Left forelimb (tissue), 1 donor: Measurements from ENCODE around the gene FAM149B1.
"Not testable (repeated sequence)": the region's sequence is repeated elsewhere in the genome, so short reads cannot be mapped to it uniquely, and the experiment has no call there.

ENCODE experiments used
- DNase-seq: peaks from one replicate; pipeline ENCODE4 v3.0.0-alpha.2; 2018; ENCODE audit warnings: low spot score

Gene FAM149B1

GRCh38 chr10:73167783-73168464, at the start of gene FAM149B1, which contains the start of gene ECD:
FAM149B1 (plus strand) TSS chr10:73168119; CDS start chr10:73168340, 221 bp downstream.
ECD (minus strand) TSS chr10:73168008; CDS start chr10:73163937, 4,071 bp downstream.
- peak; percentile 97 for DNase-seq

DNA sequence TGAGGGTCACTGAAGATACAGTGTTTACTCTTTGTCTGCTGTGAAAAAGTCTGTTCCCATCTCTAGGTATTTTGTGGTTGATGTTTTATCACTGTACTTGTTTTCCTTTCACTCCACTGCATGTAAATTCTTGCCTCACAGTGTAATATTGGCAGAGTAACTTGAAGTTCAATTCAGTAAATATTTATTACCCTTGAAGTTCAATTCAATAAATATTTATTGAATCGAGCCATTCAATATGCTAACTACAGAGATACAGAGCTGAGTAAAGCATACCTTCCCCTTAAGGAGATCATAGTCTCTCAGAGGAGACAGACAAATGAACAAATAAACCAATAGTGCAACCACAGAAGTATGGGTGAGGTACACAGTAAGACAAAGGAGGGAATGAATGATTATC, 48.5 kb upstream of the FAM149B1 start:
- DNase-seq = no peak

DNA sequence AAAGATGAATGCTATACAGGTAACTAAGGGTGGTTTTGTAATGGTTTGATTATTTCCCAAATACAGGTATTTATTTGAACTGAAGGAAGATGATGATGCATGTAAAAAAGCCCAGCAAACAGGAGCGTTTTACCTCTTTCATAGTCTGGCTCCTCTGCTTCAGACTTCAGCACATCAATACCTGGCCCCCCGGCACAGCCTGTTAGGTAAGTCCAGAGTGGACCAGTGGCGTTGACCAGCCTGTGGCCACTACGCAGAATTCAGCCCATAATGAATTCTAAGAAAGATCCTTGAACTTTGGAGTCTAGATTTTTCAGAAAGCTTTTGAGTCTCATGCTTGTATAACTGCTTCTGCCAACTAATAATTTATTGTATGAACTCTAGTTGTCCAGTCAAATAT, 48.0 kb upstream of the FAM149B1 start:
- DNase-seq = no peak

DNA sequence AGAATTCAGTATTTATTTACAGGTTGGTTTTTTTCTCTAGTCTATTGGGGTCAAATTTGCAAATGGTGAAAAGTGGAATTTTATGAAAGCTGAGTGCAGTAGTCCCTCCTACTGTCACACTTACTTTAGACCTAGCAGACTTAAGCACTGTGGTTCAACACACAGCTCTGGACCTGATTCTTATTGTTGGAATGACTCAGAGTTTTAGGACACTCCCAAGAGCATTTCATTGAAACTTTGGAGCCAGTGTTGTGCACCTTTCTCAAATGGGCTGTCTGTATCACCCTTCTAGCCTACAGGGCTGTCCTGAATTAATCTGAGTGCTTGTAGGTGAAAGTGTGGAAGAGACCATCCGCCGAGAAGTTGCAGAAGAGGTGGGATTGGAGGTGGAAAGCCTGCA, 41.6 kb upstream of the FAM149B1 start:
- DNase-seq = no peak

GRCh38 chr10:73131301-73131700, 36.6 kb upstream of the FAM149B1 start:
- DNase-seq = no peak

GRCh38 chr10:73131913-73132686, 35.8 kb upstream of the FAM149B1 start:
- DNase-seq = no peak

DNA sequence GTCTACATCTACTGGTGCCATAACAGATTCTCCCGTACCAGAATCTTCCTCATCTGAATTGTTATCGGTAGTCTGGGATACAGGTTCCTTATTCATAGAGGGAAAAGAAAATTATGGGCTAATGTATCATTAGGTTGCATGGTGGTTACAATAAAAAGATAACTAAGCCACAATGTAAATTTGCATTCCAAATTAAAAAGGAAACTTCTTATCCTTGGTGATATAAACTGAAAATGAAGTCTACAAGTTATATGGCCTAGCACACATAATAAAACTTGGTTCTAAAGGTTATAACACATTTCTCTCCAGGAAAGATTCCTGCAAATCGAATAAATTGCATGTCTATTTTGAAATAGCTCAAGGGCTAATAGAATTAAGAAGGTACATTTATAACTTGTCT, 33.2 kb upstream of the FAM149B1 start:
- no peak for DNase-seq

- no peak for DNase-seq
Observed at GRCh38 chr10:73136627-73137026, 31.3 kb upstream of the FAM149B1 start.

DNA sequence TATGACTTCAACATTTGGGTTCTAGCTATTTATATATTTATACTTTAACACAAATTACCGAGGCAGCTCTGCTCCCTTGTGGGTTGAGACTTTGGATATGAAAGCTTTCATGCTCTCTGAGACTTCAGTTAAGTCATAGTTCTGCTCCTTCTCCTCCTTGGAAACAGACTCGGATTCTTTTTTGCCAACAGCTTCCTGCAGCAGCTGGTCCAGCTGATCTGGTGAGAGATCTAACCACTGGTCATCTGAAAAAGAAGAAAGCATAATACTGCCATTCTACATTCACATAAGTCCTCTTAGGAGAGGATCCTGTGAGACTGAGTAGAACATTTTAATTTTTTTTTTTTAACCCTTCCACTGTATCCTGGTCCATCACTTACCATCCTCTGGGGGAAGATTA, 28.7 kb upstream of the FAM149B1 start:
- DNase-seq = no peak

DNA sequence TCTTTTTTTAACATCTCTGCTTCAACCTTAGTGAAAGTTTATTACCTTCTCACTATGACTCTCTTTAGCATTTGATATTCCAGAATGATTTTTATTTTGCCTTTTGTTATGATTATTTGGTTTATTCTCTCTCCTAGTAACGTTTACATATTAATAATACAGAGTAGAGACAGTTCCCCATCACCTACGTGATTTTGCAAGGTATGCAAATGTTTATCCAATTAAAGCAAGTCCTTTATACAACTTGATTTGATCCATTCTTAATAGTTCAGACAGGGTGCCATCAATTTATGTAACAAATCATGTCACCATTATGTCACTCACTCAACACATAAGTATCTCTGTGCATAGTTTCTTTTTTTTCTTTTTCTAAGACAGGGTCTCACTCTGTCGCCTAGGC, 26.3 kb upstream of the FAM149B1 start:
- no peak for DNase-seq

GRCh38 chr10:73150633-73151413, 17.1 kb upstream of the FAM149B1 start:
- not testable (repeated sequence) for DNase-seq

DNA sequence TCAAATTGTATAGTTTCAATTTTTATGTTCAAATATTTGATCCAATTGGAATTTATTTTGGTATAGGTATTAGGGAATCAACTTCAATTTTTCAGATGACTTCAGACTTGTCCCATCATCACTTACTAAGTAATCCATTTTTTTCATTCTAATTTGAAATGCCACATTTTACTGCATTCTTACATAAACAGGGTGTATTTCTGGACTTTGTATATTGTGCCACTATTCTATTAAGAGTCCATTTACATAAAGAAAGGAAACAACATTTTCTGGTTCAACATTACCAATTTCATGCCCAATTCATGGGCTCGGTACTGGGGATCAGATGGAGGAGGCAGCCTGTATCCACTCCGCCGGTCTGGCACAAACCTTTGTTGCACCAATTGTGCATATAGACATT, 15.9 kb upstream of the FAM149B1 start:
- no peak for DNase-seq

- no peak for DNase-seq
Observed at GRCh38 chr10:73156054-73156453, 11.9 kb upstream of the FAM149B1 start.

DNA sequence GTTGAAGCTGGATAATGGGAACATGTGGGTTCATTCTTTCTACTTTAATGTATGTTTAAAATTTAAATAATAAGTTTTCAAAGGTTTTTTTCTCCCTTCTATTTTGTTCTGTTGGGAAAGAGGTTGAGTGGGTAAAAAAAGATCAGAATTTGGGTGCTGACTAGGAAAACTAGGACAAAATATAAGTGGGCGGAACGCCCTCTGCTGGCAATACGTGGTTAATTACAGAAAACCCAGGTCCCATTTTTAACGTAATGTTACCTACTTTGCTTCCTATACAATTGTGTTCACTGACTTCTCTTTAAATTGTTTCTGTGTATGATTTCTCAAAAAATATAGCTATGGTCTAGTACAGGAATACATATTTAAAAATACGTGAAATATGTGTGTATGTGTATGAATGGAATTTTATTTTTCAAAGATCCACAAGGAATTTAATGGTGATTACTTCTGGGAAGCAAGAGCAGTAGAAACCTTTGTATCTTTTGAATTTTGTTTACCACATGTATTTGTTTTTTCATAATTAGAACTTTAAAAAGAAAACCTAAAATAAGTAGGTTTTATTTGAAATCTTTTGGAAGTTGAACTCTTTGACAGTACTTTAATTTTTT, 8.8 kb upstream of the FAM149B1 start:
- no peak for DNase-seq

GRCh38 chr10:73161079-73161478, 6.8 kb upstream of the FAM149B1 start:
- no peak for DNase-seq

- DNase-seq = no peak
Observed at GRCh38 chr10:73161662-73162061, 6.3 kb upstream of the FAM149B1 start.

GRCh38 chr10:73163096-73163495, 4.8 kb upstream of the FAM149B1 start:
- no peak for DNase-seq

GRCh38 chr10:73166972-73167371, 947 bp upstream of the FAM149B1 start:
- no peak for DNase-seq

DNA sequence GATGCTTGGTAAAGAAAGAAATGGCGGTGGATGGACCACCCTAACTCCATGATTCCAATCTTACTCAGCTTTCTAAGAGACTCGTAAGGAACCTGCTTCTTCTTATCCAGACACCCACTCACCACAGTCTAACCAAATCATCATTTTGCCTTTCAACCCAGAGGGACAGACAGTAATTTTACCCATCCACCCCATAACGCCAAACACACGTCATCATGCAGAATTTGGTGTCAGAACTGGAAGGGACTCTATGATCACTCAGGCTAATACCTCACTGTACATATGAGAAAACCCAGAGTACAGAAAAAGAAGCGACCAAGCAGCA, 499 bp upstream of the FAM149B1 start:
- DNase-seq = no peak

DNA sequence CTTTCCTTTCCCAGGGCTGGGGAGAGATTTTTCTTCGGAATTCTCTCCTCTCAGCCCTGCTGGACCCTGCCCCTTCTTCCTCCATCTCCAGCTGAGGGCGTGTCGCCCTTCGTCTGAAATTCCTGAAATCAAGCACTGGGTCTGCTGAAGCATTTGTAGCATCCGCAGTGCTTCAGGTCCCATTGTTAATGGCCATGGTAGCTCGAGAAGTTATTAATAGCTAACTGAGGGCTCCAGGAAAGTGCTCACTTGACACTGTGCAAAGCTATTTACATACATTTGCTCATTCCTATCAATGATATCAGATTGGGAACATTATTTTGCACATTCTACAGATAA, 515 bp downstream of the FAM149B1 start:
- no peak for DNase-seq

DNA sequence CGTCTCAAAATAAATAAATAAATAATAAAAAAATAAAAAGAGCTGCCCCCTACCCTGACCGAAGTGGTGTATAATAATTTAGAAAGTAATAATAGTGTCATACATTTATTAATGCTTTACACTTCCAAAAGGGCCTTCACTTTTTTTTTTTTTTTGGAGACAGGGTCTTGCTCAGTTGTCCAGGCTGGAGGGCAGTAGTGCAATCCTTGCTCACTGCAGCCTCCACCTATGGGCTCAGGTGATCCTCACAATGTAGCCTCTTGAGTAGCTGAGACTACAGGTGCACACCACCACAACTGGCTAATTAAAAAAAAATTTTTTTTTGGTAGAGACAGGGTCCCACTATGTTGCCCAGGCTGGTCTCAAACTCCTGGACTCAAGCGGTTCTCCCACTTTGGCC, 1.4 kb downstream of the FAM149B1 start:
- no peak for DNase-seq

DNA sequence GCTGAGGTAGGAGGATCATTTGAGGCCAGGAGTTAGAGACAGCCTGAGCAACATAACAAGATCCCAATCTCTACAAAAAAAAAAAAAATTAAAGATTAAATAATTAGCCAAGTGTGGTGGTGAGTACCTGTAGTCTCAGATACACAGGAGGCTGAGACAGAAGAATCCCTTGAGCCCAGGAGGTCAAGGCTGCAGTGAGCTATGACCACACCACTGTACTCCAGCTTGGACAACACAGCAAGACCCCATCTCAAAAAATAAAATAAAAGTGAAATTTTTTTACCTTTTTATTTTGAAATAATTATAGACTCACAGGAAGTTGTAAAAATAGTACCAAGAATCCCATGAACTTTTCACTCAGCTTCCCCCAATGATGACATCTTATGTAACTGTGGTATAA, 4.9 kb downstream of the FAM149B1 start:
- no peak for DNase-seq
